Measurements from ENCODE around the gene C6orf132.

- TF ChIP-seq CTCF (IDR thresholded peaks at IDR 0.05; ENCODE audit: low read depth, low read length, poor library complexity, severe bottlenecking): no peak
- no peak for TF ChIP-seq EZH2phosphoT487 (IDR thresholded peaks at IDR 0.05; ENCODE audit: borderline replicate concordance, low read length)
Observed at GRCh38 chr6:42156638-42157037, 14.2 kb upstream of the C6orf132 start.

Measured in DOHH2 (cell line).